ENCODE results near the gene MAPKAPK3. TPM values are rescaled to one million over a fixed set of nuclear protein-coding genes. Genes with fewer than 3 reads are reported as not detected.

The MAPKAPK3 gene
- total RNA-seq, result 100 to 1,000 TPM in 1 of 9 donors, 10 to 100 TPM in 8; 49.6 to 101 (median 69.7) TPM
- polyA plus RNA-seq, result 10 to 100 TPM; 40.6 to 55.0 (median 50.9) TPM
- long read RNA-seq, donor 1, transcript MAPKAPK3-201 (11 exons, 2,500 nt), result major isoform, 8 of 15 reads
- long read RNA-seq, donor 1, transcript MAPKAPK3-208 (11 exons, 2,563 nt), result minor isoform, 6 of 15 reads
- long read RNA-seq, donor 1, partial matches to known transcripts, result 0 of 15 reads
- long read RNA-seq, donor 1, other reads (novel, unspliced or antisense), result 0 of 15 reads
- long read RNA-seq, donor 2, transcript MAPKAPK3-201 (11 exons, 2,500 nt), result major isoform, 6 of 8 reads
- long read RNA-seq, donor 2, partial matches to known transcripts, result 0 of 8 reads
- long read RNA-seq, donor 2, other reads (novel, unspliced or antisense), result 0 of 8 reads
- long read RNA-seq, donor 3, transcript MAPKAPK3-201 (11 exons, 2,500 nt), result major isoform, 10 of 15 reads
- long read RNA-seq, donor 3, transcript MAPKAPK3-208 (11 exons, 2,563 nt), result minor isoform, 5 of 15 reads
- long read RNA-seq, donor 3, partial matches to known transcripts, result 0 of 15 reads
- long read RNA-seq, donor 3, other reads (novel, unspliced or antisense), result 0 of 15 reads
- long read RNA-seq, donor 4, transcript MAPKAPK3-208 (11 exons, 2,563 nt), result minor isoform, 10 of 45 reads
- long read RNA-seq, donor 4, transcript MAPKAPK3-201 (11 exons, 2,500 nt), result major isoform, 23 of 45 reads
- long read RNA-seq, donor 4, partial matches to known transcripts, result 8 of 45 reads
- long read RNA-seq, donor 4, other reads (novel, unspliced or antisense), result 3 of 45 reads
- long read RNA-seq, donor 5, transcript MAPKAPK3-201 (11 exons, 2,500 nt), result major isoform, 97 of 177 reads
- long read RNA-seq, donor 5, transcript MAPKAPK3-208 (11 exons, 2,563 nt), result minor isoform, 48 of 177 reads
- long read RNA-seq, donor 5, partial matches to known transcripts, result 19 of 177 reads
- long read RNA-seq, donor 5, other reads (novel, unspliced or antisense), result 13 of 177 reads
- long read RNA-seq, donor 6, transcript MAPKAPK3-201 (11 exons, 2,500 nt), result major isoform, 6 of 12 reads
- long read RNA-seq, donor 6, partial matches to known transcripts, result 0 of 12 reads
- long read RNA-seq, donor 6, other reads (novel, unspliced or antisense), result 4 of 12 reads
- long read RNA-seq, donor 7, transcript MAPKAPK3-208 (11 exons, 2,563 nt), result major isoform, 5 of 8 reads
- long read RNA-seq, donor 7, partial matches to known transcripts, result 0 of 8 reads
- long read RNA-seq, donor 7, other reads (novel, unspliced or antisense), result 0 of 8 reads
- long read RNA-seq, donor 8, transcript MAPKAPK3-201 (11 exons, 2,500 nt), result major isoform, 14 of 28 reads
- long read RNA-seq, donor 8, transcript MAPKAPK3-208 (11 exons, 2,563 nt), result minor isoform, 7 of 28 reads
- long read RNA-seq, donor 8, partial matches to known transcripts, result 7 of 28 reads
- long read RNA-seq, donor 8, other reads (novel, unspliced or antisense), result 0 of 28 reads
- long read RNA-seq, donor 9, transcript MAPKAPK3-201 (11 exons, 2,500 nt), result major isoform, 11 of 15 reads
- long read RNA-seq, donor 9, partial matches to known transcripts, result 0 of 15 reads
- long read RNA-seq, donor 9, other reads (novel, unspliced or antisense), result 0 of 15 reads
- long read RNA-seq, donor 10, transcript MAPKAPK3-201 (11 exons, 2,500 nt), result major isoform, 6 of 27 reads
- long read RNA-seq, donor 10, partial matches to known transcripts, result 20 of 27 reads
- long read RNA-seq, donor 10, other reads (novel, unspliced or antisense), result 0 of 27 reads

DNA sequence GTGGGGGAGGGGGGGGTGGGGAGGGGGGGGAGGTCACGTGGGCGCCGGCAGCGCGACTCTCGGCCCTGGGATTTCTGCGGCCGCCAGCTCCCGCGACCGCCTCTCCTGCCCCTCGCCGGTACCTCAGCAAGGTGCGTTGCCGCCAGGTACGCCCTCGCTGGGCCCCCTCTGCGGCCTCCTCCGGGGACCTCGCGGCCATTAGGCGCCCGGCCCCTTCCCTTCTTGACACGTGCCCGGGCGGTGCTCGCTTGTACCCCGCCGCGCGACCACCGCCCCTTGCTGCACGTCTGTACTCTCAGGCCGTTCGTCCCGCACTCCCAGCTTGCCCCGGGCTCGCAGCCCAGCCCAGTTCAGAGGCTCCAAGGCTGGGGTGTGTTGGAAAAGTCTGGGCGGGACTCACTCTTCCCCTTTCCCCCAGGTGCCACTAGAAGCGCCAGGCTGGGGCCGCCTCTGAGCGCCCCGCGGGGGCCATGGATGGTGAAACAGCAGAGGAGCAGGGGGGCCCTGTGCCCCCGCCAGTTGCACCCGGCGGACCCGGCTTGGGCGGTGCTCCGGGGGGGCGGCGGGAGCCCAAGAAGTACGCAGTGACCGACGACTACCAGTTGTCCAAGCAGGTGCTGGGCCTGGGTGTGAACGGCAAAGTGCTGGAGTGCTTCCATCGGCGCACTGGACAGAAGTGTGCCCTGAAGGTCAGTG is at the start of gene MAPKAPK3:
TSS of gene MAPKAPK3 (plus strand) at position 56 of the 696 bp plus-strand sequence. CDS start at position 471, 415 bp downstream.
- Histone ChIP-seq H3K9me3 (replicated peaks in 1 of 3) (no peaks in the 10 kb centered on the region), H3K4me1 (replicated peaks in 1 of 2) (peaks cover 18 to 47% of the 10 kb centered on the region in 2 donors), H3K36me3 (replicated peaks in 1 of 2) (no peaks in the 10 kb centered on the region), H3K27ac (peak within 1 kb of the TSS; percentile 32 to 97 (median 79)), H3K27me3 (no peaks in the 10 kb centered on the region), H3K4me3 (peak within 1 kb of the TSS in 3 of 4 donors; percentile 65 to 92 (median 71))
- 0 to 2% (median 1%) methylated on average over 11 to 58 of the region's 58 CpGs for WGBS, 4 donors
- TF ChIP-seq, protein P1, sequence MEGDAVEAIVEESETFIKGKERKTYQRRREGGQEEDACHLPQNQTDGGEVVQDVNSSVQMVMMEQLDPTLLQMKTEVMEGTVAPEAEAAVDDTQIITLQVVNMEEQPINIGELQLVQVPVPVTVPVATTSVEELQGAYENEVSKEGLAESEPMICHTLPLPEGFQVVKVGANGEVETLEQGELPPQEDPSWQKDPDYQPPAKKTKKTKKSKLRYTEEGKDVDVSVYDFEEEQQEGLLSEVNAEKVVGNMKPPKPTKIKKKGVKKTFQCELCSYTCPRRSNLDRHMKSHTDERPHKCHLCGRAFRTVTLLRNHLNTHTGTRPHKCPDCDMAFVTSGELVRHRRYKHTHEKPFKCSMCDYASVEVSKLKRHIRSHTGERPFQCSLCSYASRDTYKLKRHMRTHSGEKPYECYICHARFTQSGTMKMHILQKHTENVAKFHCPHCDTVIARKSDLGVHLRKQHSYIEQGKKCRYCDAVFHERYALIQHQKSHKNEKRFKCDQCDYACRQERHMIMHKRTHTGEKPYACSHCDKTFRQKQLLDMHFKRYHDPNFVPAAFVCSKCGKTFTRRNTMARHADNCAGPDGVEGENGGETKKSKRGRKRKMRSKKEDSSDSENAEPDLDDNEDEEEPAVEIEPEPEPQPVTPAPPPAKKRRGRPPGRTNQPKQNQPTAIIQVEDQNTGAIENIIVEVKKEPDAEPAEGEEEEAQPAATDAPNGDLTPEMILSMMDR (IDR thresholded peaks at IDR 0.05), result peak in 1 of 6 experiments; percentile 2
- TF ChIP-seq POLR2A (IDR thresholded peaks at IDR 0.05), result peak in 1 of 2 donors; percentile 24
- peak in 6 of 7 donors; percentile 53 to 75 (median 62) for DNase-seq
- intact Hi-C loops (cut with DNase I), result loop anchor here (5.0 to 10.0 kb wide), 2 partner anchors 755 to 758 kb away; no protein-coding TSS in a partner anchor

DNA sequence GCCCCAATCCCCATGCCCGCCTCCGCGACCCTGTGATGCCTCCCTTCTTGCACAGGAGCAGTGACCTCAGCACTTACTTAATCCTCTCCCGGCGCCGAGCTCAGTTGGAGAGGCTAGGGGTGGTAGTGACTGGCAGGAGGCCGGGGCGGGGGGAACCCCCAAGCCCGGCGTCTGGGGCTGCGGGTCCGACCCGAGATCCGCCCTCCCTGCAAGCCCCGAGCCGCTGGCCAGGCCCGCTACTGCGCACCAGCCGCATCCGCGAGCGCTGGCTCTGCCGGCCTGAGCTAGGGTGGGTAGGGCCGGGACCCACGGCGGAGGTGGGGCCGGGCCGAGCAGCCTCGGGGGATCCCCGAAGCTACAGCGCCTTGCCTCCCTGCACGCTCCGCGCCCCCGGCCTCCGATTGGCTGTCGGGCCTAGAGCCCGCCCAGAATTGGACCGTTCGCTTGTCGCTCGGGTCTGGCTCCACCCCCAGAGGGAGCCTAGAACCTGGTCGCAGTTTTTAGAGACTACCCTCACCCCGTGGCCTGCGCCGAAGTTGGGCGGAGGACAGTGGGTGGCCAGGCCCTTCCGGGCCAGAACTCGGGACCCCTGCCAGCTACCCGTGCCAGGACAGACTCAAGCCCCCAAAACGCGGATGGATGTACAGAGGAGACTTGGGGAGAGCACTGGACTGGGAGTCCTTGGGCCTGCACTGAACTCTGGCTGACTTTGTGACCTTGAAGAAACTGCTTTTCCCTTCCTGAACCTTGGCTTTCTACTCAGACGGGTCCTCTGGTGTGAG is 49.4 kb upstream of the MAPKAPK3 start, which contains the start of gene C3orf18:
TSS of gene C3orf18 (minus strand) at position 362 of the 782 bp plus-strand sequence. CDS start 2,048 bp downstream, outside the sequence.
- peak within 1 kb of the TSS in 2 of 5 donors; percentile 56 to 89 for H3K27ac ChIP-seq
- peak within 1 kb of the TSS; percentile 20 to 82 (median 33) for H3K4me3 ChIP-seq
- no peaks in the 10 kb centered on the region for H3K27me3 ChIP-seq
- TF ChIP-seq POLR2A (IDR thresholded peaks at IDR 0.05), result peak; percentile 26 to 44
- TF ChIP-seq, protein P1 (IDR thresholded peaks at IDR 0.05), result peak in 1 of 6 experiments; percentile 4
- H3K36me3 ChIP-seq (replicated peaks in 1 of 2), result no peaks in the 10 kb centered on the region
- intact Hi-C loops (cut with DNase I), result no loop called here
- H3K9me3 ChIP-seq (replicated peaks in 1 of 3), result no peaks in the 10 kb centered on the region
- 0 to 2% (median 1%) methylated on average over 3 to 53 of the region's 53 CpGs for WGBS, 4 donors
- peaks cover 12 to 29% of the 10 kb centered on the region in 2 donors for H3K4me1 ChIP-seq (replicated peaks in 1 of 2)
- DNase-seq, result peak; percentile 92 to 95 (median 94)
